HuH-7 (cell line): ENCODE results near the gene ROBO1.

Source experiments
- DNase-seq: peaks from one replicate; pipeline ENCODE4 v3.0.0; 2011; ENCODE audit warnings: low spot score

The ROBO1 gene

GRCh38 chr3:79670178-79670577 lies 97.6 kb downstream of the ROBO1 start:
- DNase-seq: no peak

GRCh38 chr3:79664455-79664854 lies 103.3 kb downstream of the ROBO1 start:
- DNase-seq: no peak

GRCh38 chr3:79661896-79662295 lies 105.9 kb downstream of the ROBO1 start:
- no peak for DNase-seq

- no peak for DNase-seq
Observed at GRCh38 chr3:79657076-79657475, 110.7 kb downstream of the ROBO1 start.

GRCh38 chr3:79654019-79654418 lies 113.8 kb downstream of the ROBO1 start:
- no peak for DNase-seq

- no peak for DNase-seq
Observed at GRCh38 chr3:79653266-79653830, 114.5 kb downstream of the ROBO1 start.

- no peak for DNase-seq
Observed at GRCh38 chr3:79651536-79652065, 116.2 kb downstream of the ROBO1 start.

GRCh38 chr3:79639855-79640254 lies 127.9 kb downstream of the ROBO1 start:
- no peak for DNase-seq

GRCh38 chr3:79636372-79636771 lies 131.4 kb downstream of the ROBO1 start:
- no peak for DNase-seq

GRCh38 chr3:79632842-79633241 lies 135.0 kb downstream of the ROBO1 start:
- no peak for DNase-seq

- DNase-seq: no peak
Observed at GRCh38 chr3:79618883-79619282, 148.9 kb downstream of the ROBO1 start.

GRCh38 chr3:79606414-79606813 lies 161.4 kb downstream of the ROBO1 start:
- no peak for DNase-seq

GRCh38 chr3:79604681-79605080 lies 163.1 kb downstream of the ROBO1 start:
- DNase-seq: no peak

- no peak for DNase-seq
Observed at GRCh38 chr3:79602385-79602784, 165.4 kb downstream of the ROBO1 start.

- DNase-seq: no peak
Observed at GRCh38 chr3:79598594-79598993, 169.2 kb downstream of the ROBO1 start.

- DNase-seq: no peak
Observed at GRCh38 chr3:79597709-79598108, 170.1 kb downstream of the ROBO1 start.

GRCh38 chr3:79587150-79587549 lies 180.6 kb downstream of the ROBO1 start:
- DNase-seq: no peak

- DNase-seq: no peak
Observed at GRCh38 chr3:79586232-79586631, 181.6 kb downstream of the ROBO1 start.

GRCh38 chr3:79572930-79573329 lies 194.9 kb downstream of the ROBO1 start:
- DNase-seq: no peak

- no peak for DNase-seq
Observed at GRCh38 chr3:79568938-79569337, 198.9 kb downstream of the ROBO1 start.

GRCh38 chr3:79564192-79564591 lies 203.6 kb downstream of the ROBO1 start:
- no peak for DNase-seq

- no peak for DNase-seq
Observed at GRCh38 chr3:79560698-79561097, 207.1 kb downstream of the ROBO1 start.

- peak; percentile 0 for DNase-seq
Observed at GRCh38 chr3:79558943-79559342, 208.9 kb downstream of the ROBO1 start.

- DNase-seq: no peak
Observed at GRCh38 chr3:79555655-79556054, 212.1 kb downstream of the ROBO1 start.
